ENCODE results near the gene TTC19. TPM values are rescaled to one million over a fixed set of nuclear protein-coding genes. Genes with fewer than 3 reads are reported as not detected.
"Not testable (repeated sequence)": the region's sequence is repeated elsewhere in the genome, so short reads cannot be mapped to it uniquely, and the experiment has no call there.

TTC19 gene
- total and polyA plus RNA-seq, 2 experiments from 2014 or later = 76.5 to 115 TPM

DNA sequence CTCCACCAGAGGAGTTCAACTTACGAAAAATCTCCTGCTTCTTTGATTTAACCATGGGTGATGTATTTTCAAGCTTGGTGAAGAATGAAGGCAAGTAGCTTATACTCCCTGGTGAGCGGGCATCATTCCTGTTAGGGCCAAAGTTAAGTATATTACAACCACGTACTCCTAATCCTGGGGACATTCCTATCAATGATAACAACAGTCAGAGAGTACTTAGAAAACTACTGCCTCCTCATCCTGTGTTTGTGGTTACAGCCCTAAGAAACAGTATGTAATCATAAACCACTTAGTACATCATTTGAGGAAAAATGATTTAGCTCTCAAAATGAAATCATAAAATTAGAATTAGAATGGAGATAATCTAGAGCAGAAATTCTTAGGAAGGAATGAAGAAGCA lies 47.3 kb downstream of the TTC19 start:
- Histone ChIP-seq H3K4me3 (no peak overlapping the region), H3K27me3 (no peaks in the 10 kb centered on the region), H3K4me1 (ENCODE audit: low read depth) (no peaks in the 10 kb centered on the region), H3K9me3 (ENCODE audit: low read depth) (no peaks in the 10 kb centered on the region), H3K36me3 (peaks cover 45% of the 10 kb centered on the region), H3K27ac (no peak overlapping the region)
- DNase-seq (ENCODE audit: low read depth in 1 of 2, low spot score in 1 of 2) = peak in 1 of 2 donors; percentile 41
- TF ChIP-seq, protein P1, sequence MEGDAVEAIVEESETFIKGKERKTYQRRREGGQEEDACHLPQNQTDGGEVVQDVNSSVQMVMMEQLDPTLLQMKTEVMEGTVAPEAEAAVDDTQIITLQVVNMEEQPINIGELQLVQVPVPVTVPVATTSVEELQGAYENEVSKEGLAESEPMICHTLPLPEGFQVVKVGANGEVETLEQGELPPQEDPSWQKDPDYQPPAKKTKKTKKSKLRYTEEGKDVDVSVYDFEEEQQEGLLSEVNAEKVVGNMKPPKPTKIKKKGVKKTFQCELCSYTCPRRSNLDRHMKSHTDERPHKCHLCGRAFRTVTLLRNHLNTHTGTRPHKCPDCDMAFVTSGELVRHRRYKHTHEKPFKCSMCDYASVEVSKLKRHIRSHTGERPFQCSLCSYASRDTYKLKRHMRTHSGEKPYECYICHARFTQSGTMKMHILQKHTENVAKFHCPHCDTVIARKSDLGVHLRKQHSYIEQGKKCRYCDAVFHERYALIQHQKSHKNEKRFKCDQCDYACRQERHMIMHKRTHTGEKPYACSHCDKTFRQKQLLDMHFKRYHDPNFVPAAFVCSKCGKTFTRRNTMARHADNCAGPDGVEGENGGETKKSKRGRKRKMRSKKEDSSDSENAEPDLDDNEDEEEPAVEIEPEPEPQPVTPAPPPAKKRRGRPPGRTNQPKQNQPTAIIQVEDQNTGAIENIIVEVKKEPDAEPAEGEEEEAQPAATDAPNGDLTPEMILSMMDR (IDR thresholded peaks at IDR 0.05; ENCODE audit: low read depth, low read length) = no peak

DNA sequence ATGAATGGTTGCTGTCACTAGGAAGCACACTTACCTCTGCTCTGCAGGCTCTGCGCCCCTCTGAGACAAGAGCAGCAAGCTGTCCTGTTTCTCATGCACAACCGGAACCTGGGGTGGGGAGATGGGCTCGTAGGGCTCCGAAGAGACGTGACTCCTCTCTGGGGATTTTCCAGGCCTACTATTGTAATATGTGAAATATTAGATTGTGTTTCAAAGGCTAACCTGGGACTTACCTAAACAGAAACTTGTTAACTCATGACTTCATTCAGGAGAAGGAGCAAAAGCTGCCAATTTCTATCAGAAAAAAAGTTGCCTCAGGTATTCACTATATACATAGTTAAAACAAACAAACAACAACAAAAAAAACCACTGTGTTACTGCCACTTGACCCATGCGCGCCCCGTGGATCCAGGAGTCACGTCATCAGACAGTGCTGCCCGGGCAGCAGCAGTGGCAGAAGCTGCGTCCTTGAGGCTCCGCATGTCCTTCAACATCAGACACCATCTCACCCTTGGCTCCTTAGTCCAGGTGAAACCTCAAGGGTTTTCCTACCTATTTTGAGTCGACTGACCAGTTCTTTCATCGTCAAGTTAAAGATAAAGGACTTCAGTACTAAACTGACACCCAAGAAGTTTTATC lies 49.3 kb downstream of the TTC19 start:
- Histone ChIP-seq H3K9me3 (ENCODE audit: low read depth) (no peaks in the 10 kb centered on the region), H3K27me3 (no peaks in the 10 kb centered on the region), H3K36me3 (peaks cover 31% of the 10 kb centered on the region), H3K4me3 (no peak overlapping the region), H3K4me1 (ENCODE audit: low read depth) (no peaks in the 10 kb centered on the region), H3K27ac (no peak overlapping the region)
- TF ChIP-seq, protein P1 (IDR thresholded peaks at IDR 0.05; ENCODE audit: low read depth, low read length) = no peak
- no peak for DNase-seq (ENCODE audit: low read depth in 1 of 2, low spot score in 1 of 2)

DNA sequence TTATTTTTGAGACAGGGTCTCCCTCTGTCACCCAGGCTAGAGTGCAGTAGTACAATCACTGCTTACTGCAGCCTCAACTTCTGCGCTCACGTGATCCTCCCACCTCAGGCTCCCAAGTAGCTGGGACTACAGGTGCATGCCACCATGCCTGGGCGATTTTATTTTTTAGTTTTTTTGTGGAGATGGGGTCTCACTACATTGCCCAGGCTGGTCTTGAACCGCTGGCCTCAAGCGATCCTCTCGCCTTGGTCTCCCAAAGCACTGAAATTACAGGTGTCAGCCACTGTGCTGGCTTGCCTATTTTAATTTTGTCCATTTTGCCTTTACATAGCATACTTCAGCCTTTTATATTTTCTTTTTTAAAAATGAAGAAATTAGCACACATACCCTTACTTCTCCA lies 51.2 kb downstream of the TTC19 start:
- H3K4me1 ChIP-seq (ENCODE audit: low read depth) = no peaks in the 10 kb centered on the region

DNA sequence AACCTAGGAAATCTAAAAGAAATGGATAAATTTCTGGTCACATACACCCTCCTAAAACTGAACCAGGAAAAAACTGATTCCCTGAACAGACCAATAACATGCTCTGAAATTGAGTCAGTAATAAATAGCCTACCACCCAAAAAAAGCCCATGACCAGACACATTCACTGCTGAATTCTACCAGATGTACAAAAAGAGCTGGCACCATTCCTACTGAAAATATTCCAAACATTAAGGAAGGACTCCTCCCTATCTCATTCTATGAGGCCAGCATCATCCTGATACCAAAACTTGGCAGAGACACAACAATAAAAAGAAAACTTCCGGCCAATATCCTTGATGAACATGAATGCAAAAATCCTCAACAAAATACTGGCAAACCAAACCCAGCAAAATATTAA lies 52.9 kb downstream of the TTC19 start:
- DNase-seq (ENCODE audit: low read depth in 1 of 2, low spot score in 1 of 2) = peak in 1 of 2 donors; percentile 57
- H3K36me3 ChIP-seq = peaks cover 20% of the 10 kb centered on the region
- TF ChIP-seq, protein P1 (IDR thresholded peaks at IDR 0.05; ENCODE audit: low read depth, low read length) = no peak
- no peaks in the 10 kb centered on the region for H3K27me3 ChIP-seq
- no peaks in the 10 kb centered on the region for H3K9me3 ChIP-seq (ENCODE audit: low read depth)
- no peak overlapping the region for H3K4me3 ChIP-seq
- H3K27ac ChIP-seq = no peak overlapping the region
- no peaks in the 10 kb centered on the region for H3K4me1 ChIP-seq (ENCODE audit: low read depth)

More for the DNA sequence above, 51.2 kb downstream of the TTC19 start:
- no peaks in the 10 kb centered on the region for H3K9me3 ChIP-seq (ENCODE audit: low read depth)
- no peaks in the 10 kb centered on the region for H3K27me3 ChIP-seq
- H3K27ac ChIP-seq = no peak overlapping the region
- no peak overlapping the region for H3K4me3 ChIP-seq
- DNase-seq (ENCODE audit: low read depth in 1 of 2, low spot score in 1 of 2) = no peak
- TF ChIP-seq, protein P1 (IDR thresholded peaks at IDR 0.05; ENCODE audit: low read depth, low read length) = no peak
- peaks cover 23% of the 10 kb centered on the region for H3K36me3 ChIP-seq

DNA sequence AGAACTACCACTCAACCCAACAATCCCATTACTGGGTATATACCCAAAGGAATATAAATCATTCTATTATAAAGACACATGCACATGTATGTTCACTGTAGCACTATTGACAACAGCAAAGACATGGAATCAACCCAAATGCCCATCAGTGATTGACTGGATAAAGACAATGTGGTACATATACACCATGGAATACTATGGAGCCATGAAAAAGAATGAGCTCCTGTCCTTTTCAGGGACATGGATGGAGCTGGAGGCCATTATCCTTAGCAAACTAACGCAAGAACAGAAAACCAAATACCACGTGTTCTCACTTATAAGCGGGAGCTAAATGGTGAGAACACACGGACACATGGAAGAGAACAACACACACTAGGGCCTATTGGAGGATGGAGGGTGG lies 55.5 kb downstream of the TTC19 start:
- not testable (repeated sequence) for DNase-seq (ENCODE audit: low read depth in 1 of 2, low spot score in 1 of 2); H3K4me1 ChIP-seq (ENCODE audit: low read depth); H3K27ac ChIP-seq; H3K4me3 ChIP-seq; H3K9me3 ChIP-seq (ENCODE audit: low read depth); H3K27me3 ChIP-seq
- peaks cover 30% of the 10 kb centered on the region for H3K36me3 ChIP-seq

DNA sequence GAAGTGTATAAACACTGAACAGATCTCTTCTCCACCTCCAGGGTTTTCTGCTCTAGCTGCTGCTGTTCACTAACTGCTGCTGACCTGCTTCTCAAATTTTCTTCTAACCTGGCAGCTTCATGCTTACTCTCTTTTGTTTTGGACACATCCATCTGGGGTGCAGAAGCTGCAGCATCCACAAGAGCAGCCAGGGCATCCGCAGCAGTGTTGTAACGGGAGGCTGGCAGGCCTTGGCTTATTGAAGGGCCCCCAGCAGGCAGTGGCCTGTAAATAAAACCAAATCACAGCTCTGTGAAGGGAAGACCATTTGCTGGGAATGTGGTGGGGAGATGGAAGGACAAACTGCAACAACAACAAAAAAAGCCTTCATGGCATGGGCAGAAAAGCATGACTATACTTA lies 62.0 kb downstream of the TTC19 start:
- Histone ChIP-seq H3K4me3 (no peak overlapping the region), H3K27ac (no peak overlapping the region), H3K9me3 (ENCODE audit: low read depth) (no peaks in the 10 kb centered on the region), H3K27me3 (no peaks in the 10 kb centered on the region), H3K36me3 (peaks cover 69% of the 10 kb centered on the region), H3K4me1 (ENCODE audit: low read depth) (no peaks in the 10 kb centered on the region)
- no peak for DNase-seq (ENCODE audit: low read depth in 1 of 2, low spot score in 1 of 2)
- TF ChIP-seq, protein P1 (IDR thresholded peaks at IDR 0.05; ENCODE audit: low read depth, low read length) = no peak

All from cardiac muscle cell (in vitro differentiated cells and primary cell).